Measurements from ENCODE around the gene TCAP.

- TF ChIP-seq CTCF (IDR thresholded peaks at IDR 0.05) (no peak), EP300 (IDR thresholded peaks at IDR 0.05) (no peak), POLR2A (IDR thresholded peaks at IDR 0.05) (no peak)
Observed at GRCh38 chr17:39651923-39652586, 13.1 kb upstream of the TCAP start.
